GM18909 (cell line): ENCODE data around the gene FCER2.

Experiments used
- ATAC-seq: cut with Tn5 transposase; IDR thresholded peaks from one replicate; pipeline ENCODE4 v1.9.1; 2021; ENCODE audit warnings: mild to moderate bottlenecking; ENCODE audit not compliant: unreplicated experiment, poor library complexity

FCER2 gene

GRCh38 chr19:7704280-7705060 lies 2.5 kb upstream of the FCER2 start:
- ATAC-seq = no peak

GRCh38 chr19:7703332-7703731 lies 1.4 kb upstream of the FCER2 start:
- no peak for ATAC-seq

GRCh38 chr19:7701049-7701653 lies 780 bp downstream of the FCER2 start:
- no peak for ATAC-seq

- no peak for ATAC-seq
Measured at GRCh38 chr19:7699417-7700401, 2.2 kb downstream of the FCER2 start.

- no peak for ATAC-seq
Measured at GRCh38 chr19:7699003-7699402, 2.9 kb downstream of the FCER2 start.

- no peak for ATAC-seq
Measured at GRCh38 chr19:7698583-7698982, 3.3 kb downstream of the FCER2 start.

GRCh38 chr19:7697721-7698287 lies 4.1 kb downstream of the FCER2 start:
- no peak for ATAC-seq

- ATAC-seq = no peak
Measured at GRCh38 chr19:7694499-7694898, 7.4 kb downstream of the FCER2 start.

- ATAC-seq = no peak
Measured at GRCh38 chr19:7692417-7693088, 9.4 kb downstream of the FCER2 start.

- ATAC-seq = no peak
Measured at GRCh38 chr19:7691497-7691896, 10.4 kb downstream of the FCER2 start.

- ATAC-seq = no peak
Measured at GRCh38 chr19:7690779-7691258, 11.1 kb downstream of the FCER2 start.

GRCh38 chr19:7689165-7689564 lies 12.8 kb downstream of the FCER2 start:
- no peak for ATAC-seq

- ATAC-seq = no peak
Measured at GRCh38 chr19:7687177-7687576, 14.8 kb downstream of the FCER2 start.

- ATAC-seq = no peak
Measured at GRCh38 chr19:7685546-7686445, 16.1 kb downstream of the FCER2 start.

GRCh38 chr19:7682175-7682855 lies 19.6 kb downstream of the FCER2 start:
- no peak for ATAC-seq

- ATAC-seq = no peak
Measured at GRCh38 chr19:7681340-7682174, 20.4 kb downstream of the FCER2 start.

- ATAC-seq = peak; percentile 77
Measured at GRCh38 chr19:7680606-7681339, 21.2 kb downstream of the FCER2 start, which contains the start of gene TRAPPC5. TRAPPC5 (plus strand) TSS chr19:7680833; CDS start chr19:7682254, 1,421 bp downstream.
